H9 (cell line): Measurements from ENCODE around the gene SEPTIN3. TPM values are rescaled to one million over a fixed set of nuclear protein-coding genes. Genes with fewer than 3 reads are reported as not detected.

Experiments
- DNase-seq: peaks from one replicate; pipeline ENCODE4 v3.0.0-alpha.2; 2017
- H2AFZ ChIP-seq: one replicate; pipeline ENCODE4 v1.6.1; 2013; ENCODE audit warnings: mild to moderate bottlenecking, low read length, control low read depth, moderate library complexity
- H2AK5ac ChIP-seq: 2 replicates; pipeline ENCODE4 v1.6.1; 2013; ENCODE audit warnings: low read length, control low read depth, mixed read lengths; ENCODE audit not compliant: insufficient read length
- H2BK120ac ChIP-seq: one replicate; pipeline ENCODE4 v1.6.1; 2013; ENCODE audit warnings: low read depth, mild to moderate bottlenecking, low read length, control low read depth, inconsistent platforms; ENCODE audit not compliant: poor library complexity, severe bottlenecking
- H2BK12ac ChIP-seq: 2 replicates; pipeline ENCODE4 v1.6.1; 2013; ENCODE audit warnings: low read length, control low read depth, mixed read lengths, low read depth; ENCODE audit not compliant: insufficient read length
- H2BK15ac ChIP-seq: 2 replicates; pipeline ENCODE4 v1.6.1; 2013; ENCODE audit warnings: low read depth, low read length, control low read depth
- H2BK20ac ChIP-seq: one replicate; pipeline ENCODE4 v1.6.1; 2013; ENCODE audit warnings: low read depth, mild to moderate bottlenecking, low read length, control low read depth, inconsistent platforms; ENCODE audit not compliant: poor library complexity, severe bottlenecking
- H2BK5ac ChIP-seq: 2 replicates; pipeline ENCODE4 v1.6.1; 2013; ENCODE audit warnings: low read length, control low read depth, mixed read lengths; ENCODE audit not compliant: insufficient read length
- H3K14ac ChIP-seq: 2 replicates; pipeline ENCODE4 v1.6.1; 2013; ENCODE audit warnings: low read length, control low read depth; ENCODE audit not compliant: insufficient read depth
- H3K18ac ChIP-seq: 2 replicates; pipeline ENCODE4 v1.6.1; 2013; ENCODE audit warnings: low read depth, mild to moderate bottlenecking, mixed read lengths, low read length, control low read depth; ENCODE audit not compliant: insufficient read length
- H3K23ac ChIP-seq: 2 replicates; pipeline ENCODE4 v1.6.1; 2013; ENCODE audit warnings: low read length, control low read depth, mixed read lengths, low read depth; ENCODE audit not compliant: insufficient read length
- H3K23me2 ChIP-seq: 2 replicates; pipeline ENCODE4 v1.6.1; 2013; ENCODE audit warnings: low read depth, mild to moderate bottlenecking, mixed read lengths, low read length, control low read depth; ENCODE audit not compliant: insufficient read length, poor library complexity, severe bottlenecking
- H3K27ac ChIP-seq: 2 replicates; pipeline ENCODE4 v1.5.1; 2013; ENCODE audit warnings: low read length, control low read depth, mixed read lengths, low read depth; ENCODE audit not compliant: insufficient read length
- H3K27me3 ChIP-seq: 2 replicates; pipeline ENCODE4 v1.6.1; 2013; ENCODE audit warnings: low read length, control low read depth, inconsistent platforms; ENCODE audit not compliant: insufficient read depth
- H3K4ac ChIP-seq: 2 replicates; pipeline ENCODE4 v1.6.1; 2013; ENCODE audit warnings: low read depth, mild to moderate bottlenecking, control low read depth, inconsistent platforms, low read length, moderate library complexity
- H3K4me1 ChIP-seq: 2 replicates; pipeline ENCODE4 v1.6.1; 2013; ENCODE audit warnings: low read length, control low read depth, inconsistent platforms; ENCODE audit not compliant: insufficient read depth
- H3K4me2 ChIP-seq: 2 replicates; pipeline ENCODE4 v1.6.1; 2013; ENCODE audit warnings: low read length, control low read depth, mixed read lengths; ENCODE audit not compliant: insufficient read length, insufficient read depth
- H3K56ac ChIP-seq: 2 replicates; pipeline ENCODE4 v1.6.1; 2013; ENCODE audit warnings: low read depth, mild to moderate bottlenecking, mixed read lengths, low read length, control low read depth; ENCODE audit not compliant: insufficient read length
- H3K79me1 ChIP-seq: 2 replicates; pipeline ENCODE4 v1.6.1; 2013; ENCODE audit warnings: low read depth, mild to moderate bottlenecking, moderate library complexity, low read length, control low read depth, inconsistent platforms; ENCODE audit not compliant: insufficient read depth, poor library complexity, severe bottlenecking
- H3K79me2 ChIP-seq: 2 replicates; pipeline ENCODE4 v1.6.1; 2013; ENCODE audit warnings: low read length, control low read depth, inconsistent platforms; ENCODE audit not compliant: insufficient read depth
- H3K9ac ChIP-seq: 2 replicates; pipeline ENCODE4 v1.6.1; 2013; ENCODE audit warnings: low read length, control low read depth, mixed read lengths; ENCODE audit not compliant: insufficient read length; ENCODE audit errors: extremely low read depth
- H3K9me3 ChIP-seq: one replicate; pipeline ENCODE4 v1.6.1; 2013; ENCODE audit warnings: low read depth, low read length, inconsistent platforms; ENCODE audit not compliant: control insufficient read depth
- H3T11ph ChIP-seq: one replicate; pipeline ENCODE4 v1.6.1; 2013; ENCODE audit warnings: mild to moderate bottlenecking, low read length, control low read depth, inconsistent platforms
- H4K20me1 ChIP-seq: one replicate; pipeline ENCODE4 v1.6.1; 2013; ENCODE audit not compliant: control insufficient read depth, insufficient read length, insufficient read depth
- H4K5ac ChIP-seq: 2 replicates; pipeline ENCODE4 v1.6.1; 2013; ENCODE audit warnings: low read depth, mild to moderate bottlenecking, mixed read lengths, low read length, control low read depth; ENCODE audit not compliant: insufficient read length
- H4K8ac ChIP-seq: replicated peaks from 2 replicates; pipeline ENCODE4 v1.6.1; 2013; ENCODE audit warnings: low read length, control low read depth, mixed read lengths, low read depth; ENCODE audit not compliant: insufficient read length
- H4K91ac ChIP-seq: 2 replicates; pipeline ENCODE4 v1.6.1; 2013; ENCODE audit warnings: low read depth, mild to moderate bottlenecking, moderate library complexity, mixed read lengths, low read length, control low read depth; ENCODE audit not compliant: insufficient read length
- H3K27ac Mint-ChIP-seq, 3 experiments: 2 replicates in 2 of 3; 3 replicates in 1 of 3; pipeline ENCODE4 v1.8.0; 2020 to 2021; ENCODE audit warnings: mixed read lengths in 3 of 3, mild to moderate bottlenecking in 1 of 3, moderate library complexity in 1 of 3
- H3K27me3 Mint-ChIP-seq: 2 replicates; pipeline ENCODE4 v1.8.0; 2021; ENCODE audit warnings: low read depth, mild to moderate bottlenecking, moderate library complexity, mixed read lengths
- H3K36me3 Mint-ChIP-seq, 3 experiments: 2 replicates in 2 of 3; 3 replicates in 1 of 3; pipeline ENCODE4 v1.8.0; 2020 to 2021; ENCODE audit warnings: low read depth in 3 of 3, mixed read lengths in 3 of 3; ENCODE audit not compliant: insufficient read depth in 1 of 3
- H3K4me1 Mint-ChIP-seq, 2 experiments: 2 replicates each; pipeline ENCODE4 v1.8.0; 2020; ENCODE audit warnings: mixed read lengths in 2 of 2
- H3K4me3 Mint-ChIP-seq, 2 experiments: 2 replicates in 1 of 2; 3 replicates in 1 of 2; pipeline ENCODE4 v1.8.0; 2020 to 2021; ENCODE audit warnings: mild to moderate bottlenecking in 2 of 2, mixed read lengths in 2 of 2, moderate library complexity in 1 of 2
- H3K9me3 Mint-ChIP-seq, 2 experiments: 2 replicates in 1 of 2; 3 replicates in 1 of 2; pipeline ENCODE4 v1.8.0; 2020; ENCODE audit warnings: mild to moderate bottlenecking in 2 of 2, mixed read lengths in 2 of 2, moderate library complexity in 1 of 2
- WGBS: extraction: QIAGEN DNeasy Blood & Tissue Kit; methylation state at CpG from one replicate; pipeline ENCODE4 v1.1.7; 2013; ENCODE audit warnings: missing lambda C conversion rate, low lambda C conversion rate, mixed read lengths; ENCODE audit not compliant: insufficient read length; ENCODE audit errors: extremely low coverage; 5-methylcytosine and 5-hydroxymethylcytosine counted together
- total RNA-seq: library from RNA; stranded (reverse); gene quantifications from 2 replicates; pipeline ENCODE4 v1.2.1, GENCODE V29; 2021
- TF ChIP-seq, protein P1 (sequence below): fragments of 200-600 bp; sonication (generic); conservative IDR thresholded peaks from 3 replicates; pipeline ENCODE4 v1.8.0; 2021; ENCODE audit warnings: antibody characterized with exemption, mild to moderate bottlenecking

The SEPTIN3 gene
- total RNA-seq, 1 experiment from 2014 or later, result 33.3 TPM

DNA sequence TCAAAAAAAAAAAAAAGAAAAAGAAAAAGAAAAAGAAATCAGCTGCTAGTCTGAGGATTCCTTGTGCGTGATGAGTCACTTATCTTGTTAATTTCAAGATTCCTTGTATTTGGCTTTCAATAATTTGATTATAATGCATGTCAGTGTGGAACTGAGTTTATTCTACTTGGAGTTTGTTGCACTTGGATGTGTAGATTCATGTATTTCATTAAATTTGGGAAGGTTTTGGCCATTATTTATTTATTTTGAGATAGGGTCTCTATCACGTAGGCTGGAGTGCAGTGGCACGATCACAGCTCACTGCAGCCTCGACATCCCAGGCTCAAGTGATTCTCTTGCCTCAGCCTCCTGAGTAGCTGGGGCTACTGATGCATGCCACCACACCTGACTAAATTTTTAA lies 44.1 kb downstream of the SEPTIN3 start:
- H3K27me3 Mint-ChIP-seq, result peaks cover 49% of the 10 kb centered on the region
- WGBS, result no CpG with 5 or more reads among the region's 4 CpGs

More for the DNA sequence above, 44.1 kb downstream of the SEPTIN3 start:
- peaks cover 16 to 19% of the 10 kb centered on the region in 2 experiments for H3K9me3 Mint-ChIP-seq
- DNase-seq, result no peak
- no peaks in the 10 kb centered on the region for H3K23me2 ChIP-seq
- no peak overlapping the region for H3K27ac Mint-ChIP-seq
- H4K20me1 ChIP-seq, result no peaks in the 10 kb centered on the region
- H3K18ac ChIP-seq, result no peak overlapping the region
- no peak overlapping the region for H2BK20ac ChIP-seq
- H3K27me3 ChIP-seq, result no peaks in the 10 kb centered on the region
- H2AFZ ChIP-seq, result no peak overlapping the region
- H3K4me1 ChIP-seq, result no peaks in the 10 kb centered on the region
- H3K27ac ChIP-seq, result no peak overlapping the region
- H2BK5ac ChIP-seq, result no peak overlapping the region
- no peaks in the 10 kb centered on the region for H3K9me3 ChIP-seq
- H4K8ac ChIP-seq, result no peak overlapping the region
- no peak overlapping the region for H2BK15ac ChIP-seq
- no peak overlapping the region for H3K4me3 Mint-ChIP-seq
- H3K36me3 Mint-ChIP-seq, result peaks cover 0 to 8% (median 6%) of the 10 kb centered on the region in 3 experiments; a peak in 2 of 7 replicates
- H3K79me2 ChIP-seq, result no peaks in the 10 kb centered on the region
- H3K4ac ChIP-seq, result no peak overlapping the region
- no peak overlapping the region for H4K5ac ChIP-seq
- TF ChIP-seq, protein P1, sequence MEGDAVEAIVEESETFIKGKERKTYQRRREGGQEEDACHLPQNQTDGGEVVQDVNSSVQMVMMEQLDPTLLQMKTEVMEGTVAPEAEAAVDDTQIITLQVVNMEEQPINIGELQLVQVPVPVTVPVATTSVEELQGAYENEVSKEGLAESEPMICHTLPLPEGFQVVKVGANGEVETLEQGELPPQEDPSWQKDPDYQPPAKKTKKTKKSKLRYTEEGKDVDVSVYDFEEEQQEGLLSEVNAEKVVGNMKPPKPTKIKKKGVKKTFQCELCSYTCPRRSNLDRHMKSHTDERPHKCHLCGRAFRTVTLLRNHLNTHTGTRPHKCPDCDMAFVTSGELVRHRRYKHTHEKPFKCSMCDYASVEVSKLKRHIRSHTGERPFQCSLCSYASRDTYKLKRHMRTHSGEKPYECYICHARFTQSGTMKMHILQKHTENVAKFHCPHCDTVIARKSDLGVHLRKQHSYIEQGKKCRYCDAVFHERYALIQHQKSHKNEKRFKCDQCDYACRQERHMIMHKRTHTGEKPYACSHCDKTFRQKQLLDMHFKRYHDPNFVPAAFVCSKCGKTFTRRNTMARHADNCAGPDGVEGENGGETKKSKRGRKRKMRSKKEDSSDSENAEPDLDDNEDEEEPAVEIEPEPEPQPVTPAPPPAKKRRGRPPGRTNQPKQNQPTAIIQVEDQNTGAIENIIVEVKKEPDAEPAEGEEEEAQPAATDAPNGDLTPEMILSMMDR, result no peak
- no peak overlapping the region for H4K91ac ChIP-seq
- no peak overlapping the region for H3K14ac ChIP-seq
- H3K56ac ChIP-seq, result no peak overlapping the region
- no peak overlapping the region for H3K4me2 ChIP-seq
- no peak overlapping the region for H3K9ac ChIP-seq
- no peak overlapping the region for H2BK120ac ChIP-seq
- H2BK12ac ChIP-seq, result no peak overlapping the region
- H2AK5ac ChIP-seq, result no peak overlapping the region
- H3K4me1 Mint-ChIP-seq, result no peaks in the 10 kb centered on the region
- H3K23ac ChIP-seq, result no peak overlapping the region
- H3K79me1 ChIP-seq, result no peaks in the 10 kb centered on the region
- no peak overlapping the region for H3T11ph ChIP-seq
